ENCODE data around the gene BCAS2. TPM values are rescaled to one million over a fixed set of nuclear protein-coding genes. Genes with fewer than 3 reads are reported as not detected.

Gene BCAS2
- total and polyA plus RNA-seq, 7 donors: 22.0 to 52.5 (median 30.5) TPM

- H3K27me3 ChIP-seq (ENCODE audit: insufficient read depth in 3 of 3, low read length in 2 of 3): no peaks in the 10 kb centered on the region
- DNase-seq: no peak
- H3K4me3 ChIP-seq: no peak overlapping the region
- peaks cover 2 to 98% of the 10 kb centered on the region in 2 donors for H3K36me3 ChIP-seq (ENCODE audit: insufficient read depth in 1 of 2, low read depth in 1 of 2)
- TF ChIP-seq CTCF (IDR thresholded peaks at IDR 0.05): no peak
- H3K27ac ChIP-seq: no peak overlapping the region
- no peaks in the 10 kb centered on the region for H3K9me3 ChIP-seq
- ATAC-seq: no peak
- intact Hi-C loops (cut with DNase I): no loop called here
- H3K4me1 ChIP-seq: no peaks in the 10 kb centered on the region
Observed at GRCh38 chr1:114618606-114619005, 37.2 kb upstream of the BCAS2 start.

- ATAC-seq (peak in 1 of 4 donors; percentile 19), DNase-seq (no peak)
- Histone ChIP-seq H3K4me3 (no peak overlapping the region), H3K9me3 (no peaks in the 10 kb centered on the region), H3K36me3 (ENCODE audit: insufficient read depth in 1 of 2, low read depth in 1 of 2) (peaks cover 3 to 100% of the 10 kb centered on the region in 2 donors), H3K27ac (peak overlapping the region; percentile 42), H3K27me3 (ENCODE audit: insufficient read depth in 3 of 3, low read length in 2 of 3) (no peaks in the 10 kb centered on the region), H3K4me1 (no peaks in the 10 kb centered on the region)
- TF ChIP-seq CTCF (IDR thresholded peaks at IDR 0.05): no peak
- intact Hi-C loops (cut with DNase I): loop anchor here in 1 of 2 donors (5.0 kb wide), 1 partner anchor 52 kb away; no protein-coding TSS in a partner anchor
- WGBS, 3 donors: 84 to 97% (median 88%) methylated on average over 9 of the region's 9 CpGs
Observed at GRCh38 chr1:114610546-114611245, 29.3 kb upstream of the BCAS2 start.

- no peaks in the 10 kb centered on the region for H3K27me3 ChIP-seq (ENCODE audit: insufficient read depth in 3 of 3, low read length in 2 of 3)
- ATAC-seq (no peak), DNase-seq (no peak)
- intact Hi-C loops (cut with DNase I): loop anchor here in 1 of 2 donors (5.0 kb wide), 1 partner anchor 52 kb away; no protein-coding TSS in a partner anchor
- 85 to 94% (median 86%) methylated on average over 2 of the region's 2 CpGs for WGBS, 3 donors
- no peaks in the 10 kb centered on the region for H3K9me3 ChIP-seq
- TF ChIP-seq CTCF (IDR thresholded peaks at IDR 0.05): no peak
- no peak overlapping the region for H3K27ac ChIP-seq
- no peak overlapping the region for H3K4me3 ChIP-seq
- no peaks in the 10 kb centered on the region for H3K4me1 ChIP-seq
- H3K36me3 ChIP-seq (ENCODE audit: insufficient read depth in 1 of 2, low read depth in 1 of 2): peaks cover 3 to 100% of the 10 kb centered on the region in 2 donors
Observed at GRCh38 chr1:114609826-114610225, 28.4 kb upstream of the BCAS2 start.

- Histone ChIP-seq H3K27ac (no peak overlapping the region), H3K4me1 (no peaks in the 10 kb centered on the region), H3K36me3 (ENCODE audit: insufficient read depth in 1 of 2, low read depth in 1 of 2) (peaks cover 3 to 100% of the 10 kb centered on the region in 2 donors), H3K4me3 (no peak overlapping the region), H3K27me3 (ENCODE audit: insufficient read depth in 3 of 3, low read length in 2 of 3) (no peaks in the 10 kb centered on the region), H3K9me3 (no peaks in the 10 kb centered on the region)
- TF ChIP-seq CTCF (IDR thresholded peaks at IDR 0.05): no peak
- intact Hi-C loops (cut with DNase I): no loop called here
- 70 to 95% (median 84%) methylated on average over 3 of the region's 3 CpGs for WGBS, 3 donors
- DNase-seq (no peak), ATAC-seq (no peak)
Observed at GRCh38 chr1:114609026-114609425, 27.6 kb upstream of the BCAS2 start.

DNA sequence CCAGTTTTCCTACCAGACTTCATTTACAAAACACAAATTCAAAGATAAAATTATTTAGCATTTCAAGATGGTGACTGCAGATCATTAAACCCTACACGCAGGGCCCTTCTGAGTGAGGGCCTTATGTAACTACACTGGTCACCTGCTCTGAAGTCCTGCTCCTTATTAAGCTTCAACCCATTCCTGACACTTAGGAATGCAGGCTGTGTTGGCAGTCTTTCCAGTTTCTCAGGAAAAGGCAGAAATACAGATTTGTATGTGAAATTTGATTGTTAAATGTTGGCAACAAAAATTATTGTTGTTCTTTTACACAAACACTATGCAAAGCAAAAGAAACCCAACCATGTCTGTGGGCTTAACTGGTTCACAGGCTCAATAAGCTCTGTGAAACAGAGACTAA lies 25.8 kb upstream of the BCAS2 start:
- no peak for DNase-seq
- no peak overlapping the region for H3K27ac ChIP-seq
- no peaks in the 10 kb centered on the region for H3K27me3 ChIP-seq (ENCODE audit: insufficient read depth in 3 of 3, low read length in 2 of 3)
- WGBS, 3 donors: 51 to 75% (median 52%) methylated on average over 1 of the region's 1 CpG
- no peaks in the 10 kb centered on the region for H3K4me1 ChIP-seq
- TF ChIP-seq CTCF (IDR thresholded peaks at IDR 0.05): no peak
- H3K36me3 ChIP-seq (ENCODE audit: insufficient read depth in 1 of 2, low read depth in 1 of 2): peaks cover 3 to 100% of the 10 kb centered on the region in 2 donors
- no peaks in the 10 kb centered on the region for H3K9me3 ChIP-seq
- no peak overlapping the region for H3K4me3 ChIP-seq
- ATAC-seq: no peak
- intact Hi-C loops (cut with DNase I): no loop called here

Data from psoas muscle (tissue), 8 donors.